Cardiac fibroblast (primary cell): ENCODE measurements around the gene TSHR.

Experiments
- DNase-seq, 2 donors: peaks; one replicate each; pipeline versions ENCODE4 v3.0.0 to v3.0.0-alpha.2; 2010; ENCODE audit warnings: low read depth in 2 of 2
- H3K4me3 ChIP-seq, 2 donors: replicated peaks in 1 of 2; 1 replicate in 1 of 2; 2 replicates in 1 of 2; pipeline ENCODE4 v1.5.1; 2011; ENCODE audit warnings: low read depth in 2 of 2, low read length in 2 of 2, mild to moderate bottlenecking in 2 of 2, moderate library complexity in 1 of 2
- CTCF ChIP-seq: IDR thresholded peaks from one replicate; pipeline ENCODE4 v1.5.1; 2011; ENCODE audit warnings: low read depth, mild to moderate bottlenecking, low read length, inconsistent platforms

Gene TSHR

DNA sequence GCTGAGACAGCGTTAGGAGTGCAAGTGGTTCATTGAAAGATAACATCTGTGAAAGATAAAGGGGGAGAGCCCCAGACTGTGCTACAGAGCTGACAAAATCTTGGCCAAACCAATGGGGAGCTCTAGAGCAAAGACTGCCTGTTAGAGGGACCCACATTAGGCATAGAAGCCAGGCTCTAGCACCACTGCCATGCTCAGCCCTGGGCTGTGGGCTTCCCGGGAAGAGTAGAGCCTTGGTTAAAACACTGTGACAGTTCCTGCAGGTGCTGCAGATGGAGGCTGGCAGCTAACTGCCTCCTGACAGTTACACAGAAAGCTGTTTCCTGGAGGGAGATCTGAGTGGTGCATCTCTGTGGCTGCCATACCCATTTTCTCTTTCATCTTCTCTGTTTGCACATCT lies 23.0 kb downstream of the TSHR start:
- H3K4me3 ChIP-seq, result no peak overlapping the region
- DNase-seq, result no peak
- no peak for TF ChIP-seq CTCF

DNA sequence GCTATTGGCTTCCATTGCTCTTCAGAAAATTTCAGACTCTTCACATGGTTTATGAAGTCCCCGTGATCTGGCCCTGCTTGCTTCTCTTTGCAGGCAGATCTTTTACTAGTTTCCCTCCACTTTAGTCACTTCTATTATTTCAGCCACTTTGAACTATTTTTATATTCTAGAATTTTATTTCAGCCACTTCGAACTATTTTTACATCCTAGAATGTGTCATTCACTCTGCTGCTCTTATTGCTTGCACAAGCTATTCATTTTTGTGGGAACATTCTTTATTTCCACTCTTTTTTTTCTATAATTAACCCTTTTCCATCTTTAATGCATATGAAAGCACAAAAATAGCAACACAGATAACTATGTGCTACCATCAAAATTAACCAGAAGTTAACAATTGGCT lies 24.5 kb downstream of the TSHR start:
- no peak for DNase-seq
- H3K4me3 ChIP-seq, result no peak overlapping the region
- TF ChIP-seq CTCF, result no peak

GRCh38 chr14:80981156-80981555 lies 25.7 kb downstream of the TSHR start:
- H3K4me3 ChIP-seq, result no peak overlapping the region
- no peak for DNase-seq
- no peak for TF ChIP-seq CTCF

DNA sequence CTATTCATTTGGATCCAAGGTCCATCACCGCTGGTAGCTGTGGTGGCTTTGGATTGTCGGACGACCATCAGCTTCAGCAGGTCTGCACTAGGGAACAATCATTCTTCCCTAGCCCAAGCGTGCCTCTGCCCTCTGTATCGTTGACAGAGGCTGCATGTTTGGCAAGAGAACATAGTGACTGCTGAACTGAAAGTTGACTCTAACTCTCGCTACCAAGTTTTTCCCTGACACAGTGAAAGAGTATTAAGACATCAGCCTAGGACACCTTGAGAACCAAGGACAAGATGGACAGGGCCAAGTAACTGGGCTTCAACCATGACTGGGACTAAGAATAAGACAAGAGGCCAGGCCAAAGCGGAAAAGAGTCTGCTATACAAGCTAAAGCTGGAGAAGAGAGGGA lies 26.3 kb downstream of the TSHR start:
- no peak overlapping the region for H3K4me3 ChIP-seq
- TF ChIP-seq CTCF, result no peak
- no peak for DNase-seq

- no peak for TF ChIP-seq CTCF
- no peak for DNase-seq
- no peak overlapping the region for H3K4me3 ChIP-seq
These were observed 27.3 kb downstream of the TSHR start for GRCh38 chr14:80982711-80983110.

- TF ChIP-seq CTCF, result peak; percentile 95
- no peak overlapping the region for H3K4me3 ChIP-seq
- peak; percentile 80 to 84 for DNase-seq
These were observed 32.0 kb downstream of the TSHR start for GRCh38 chr14:80987235-80988032.

GRCh38 chr14:80988192-80988591 lies 32.8 kb downstream of the TSHR start:
- DNase-seq, result no peak

More at GRCh38 chr14:80988192-80988591, 32.8 kb downstream of the TSHR start:
- no peak for TF ChIP-seq CTCF
- H3K4me3 ChIP-seq, result no peak overlapping the region
